Measurements from ENCODE around the gene CHD6.

GRCh38 chr20:41571006-41571405 lies 47.2 kb downstream of the CHD6 start:
- TF ChIP-seq CTCF (IDR thresholded peaks at IDR 0.05) (no peak), POLR2A (IDR thresholded peaks at IDR 0.05) (no peak)

Data from adrenal gland (tissue), 5 donors.